ENCODE data around the gene COPZ1. TPM values are rescaled to one million over a fixed set of nuclear protein-coding genes. Genes with fewer than 3 reads are reported as not detected.
A peak's percentile ranks its signal among the peaks of the same experiment; 100 is the strongest.

Gene COPZ1
- total and polyA plus RNA-seq, 9 of the 15 experiments (the other 6 are each of a cell fraction or from before 2014, with no cell fraction given): 137 to 487 (median 233) TPM

- H3K4me1 ChIP-seq (replicated peaks in 1 of 2; ENCODE audit: control insufficient read depth in 2 of 2, insufficient read depth in 2 of 2, low read length in 2 of 2): peaks cover 65% of the 10 kb centered on the region in 2 experiments
- no peak overlapping the region; the same call in 1 of the 2 replicates for H3K4me2 ChIP-seq (ENCODE audit: insufficient read depth, low read length)
- no peak overlapping the region for H2AFZ ChIP-seq (ENCODE audit: low read depth, low read length)
- CTCF ChIA-PET (ENCODE audit: low intra/inter-chr PET ratio): interaction anchor here (0.5 kb wide), 1 partner anchor 48 kb away, joined by 3 read pairs; no protein-coding TSS in a partner anchor
- no peaks in the 10 kb centered on the region for H4K20me1 ChIP-seq (replicated peaks; ENCODE audit: control insufficient read depth, insufficient read depth, low read length)
- peak overlapping the region; percentile 6 to 90; a peak in 3 of 4 replicates for H3K9ac ChIP-seq (ENCODE audit: insufficient read depth in 1 of 2, low read depth in 2 of 2, low read length in 2 of 2)
- POLR2A ChIA-PET: interaction anchor here (0.6 to 1.0 kb wide), 6 partner anchors 15 to 1745 kb away, joined by 3 to 5 read pairs (median 3); no protein-coding TSS in a partner anchor
- H3K79me2 ChIP-seq (ENCODE audit: control insufficient read depth, insufficient read depth, low read length): peaks cover 74% of the 10 kb centered on the region
- H3K27me3 ChIP-seq (ENCODE audit: control insufficient read depth in 2 of 2, insufficient read depth in 2 of 2, low read length in 2 of 2): no peaks in the 10 kb centered on the region
- peak overlapping the region; percentile 37 for H3K27ac ChIP-seq (ENCODE audit: extremely low read depth, low read depth, low read length)
- no peak overlapping the region for H3K4me3 ChIP-seq
- BruUV-seq (replicated peaks): no TSS peak
- FAIRE-seq (no peak), DNase-seq (ENCODE audit: extremely low read depth in 1 of 4, low spot score in 3 of 4) (peak in 2 of 4 experiments; percentile 71 to 74), ATAC-seq (no peak)
- peaks cover 66% of the 10 kb centered on the region for H3K36me3 ChIP-seq (ENCODE audit: control insufficient read depth, insufficient read depth, low read length)
- WGBS (ENCODE audit: insufficient coverage, low coverage, missing lambda C conversion rate): 75% methylated on average over 7 of the region's 10 CpGs
- in situ Hi-C loops (cut with MboI): no loop called here
- intact Hi-C loops (cut with micrococcal nuclease): no loop called here
- no peaks in the 10 kb centered on the region for H3K9me3 ChIP-seq (replicated peaks; ENCODE audit: control insufficient read depth, insufficient read depth, low read depth, low read length)
- no peaks in the 10 kb centered on the region for H3K9me1 ChIP-seq (ENCODE audit: control insufficient read depth, insufficient read depth, low read length)
- TF ChIP-seq SFPQ (IDR thresholded peaks at IDR 0.05; ENCODE audit: low read depth, low read length) (no peak), ZNF277 (CRISPR knock-in tag; IDR thresholded peaks at IDR 0.05; ENCODE audit: borderline replicate concordance) (no peak), TSC22D4 (tag; IDR thresholded peaks at IDR 0.05) (no peak), BDP1 (IDR thresholded peaks at IDR 0.05; ENCODE audit: insufficient read depth, insufficient read length) (no peak), MTA1 (IDR thresholded peaks at IDR 0.05; ENCODE audit: borderline replicate concordance) (no peak), RAD21 (CRISPR knock-in tag; conservative IDR thresholded peaks at IDR 0.05 in 1 of 2, IDR thresholded peaks at IDR 0.05 in 1 of 2) (no peak), SUPT5H (IDR thresholded peaks at IDR 0.05) (no peak), U2AF1 (optimal IDR thresholded peaks at IDR 0.05; ENCODE audit: low read depth, low read length) (no peak), FOXP1 (CRISPR knock-in tag; IDR thresholded peaks at IDR 0.05) (no peak), CBX3 (IDR thresholded peaks at IDR 0.05; ENCODE audit: borderline replicate concordance in 1 of 2, low read length in 2 of 2) (no peak), RNF219 (CRISPR knock-in tag; IDR thresholded peaks at IDR 0.05) (no peak), ZNF431 (CRISPR knock-in tag; IDR thresholded peaks at IDR 0.05) (no peak), TFE3 (CRISPR knock-in tag; IDR thresholded peaks at IDR 0.05) (no peak)
Observed at GRCh38 chr12:54385251-54385914, 60.5 kb downstream of the COPZ1 start.
